HG02943 (cell line): ENCODE results near the gene ANKRD16.
"Not testable (repeated sequence)": the region's sequence is repeated elsewhere in the genome, so short reads cannot be mapped to it uniquely, and the experiment has no call there.

ENCODE experiments used
- ATAC-seq: cut with Tn5 transposase; IDR thresholded peaks from one replicate; pipeline ENCODE4 v1.9.1; 2021; ENCODE audit warnings: mild to moderate bottlenecking, low read depth, moderate library complexity; ENCODE audit not compliant: unreplicated experiment

Gene ANKRD16

GRCh38 chr10:5840314-5841307 lies 49.1 kb downstream of the ANKRD16 start:
- peak; percentile 90 for ATAC-seq

- ATAC-seq: not testable (repeated sequence)
Observed at GRCh38 chr10:5836181-5836580, 53.5 kb downstream of the ANKRD16 start.

GRCh38 chr10:5835446-5836095 lies 54.1 kb downstream of the ANKRD16 start:
- ATAC-seq: no peak

- ATAC-seq: no peak
Observed at GRCh38 chr10:5833814-5834213, 55.9 kb downstream of the ANKRD16 start.

GRCh38 chr10:5832946-5833345 lies 56.7 kb downstream of the ANKRD16 start:
- ATAC-seq: no peak

GRCh38 chr10:5831446-5831782 lies 58.3 kb downstream of the ANKRD16 start:
- no peak for ATAC-seq

GRCh38 chr10:5830629-5831445 lies 58.9 kb downstream of the ANKRD16 start:
- ATAC-seq: no peak

- ATAC-seq: no peak
Observed at GRCh38 chr10:5829267-5829666, 60.4 kb downstream of the ANKRD16 start.

GRCh38 chr10:5828725-5829124 lies 61.0 kb downstream of the ANKRD16 start:
- no peak for ATAC-seq

- no peak for ATAC-seq
Observed at GRCh38 chr10:5827841-5828240, 61.9 kb downstream of the ANKRD16 start.

GRCh38 chr10:5826511-5826910 lies 63.2 kb downstream of the ANKRD16 start:
- ATAC-seq: not testable (repeated sequence)

GRCh38 chr10:5818894-5819293 lies 70.8 kb downstream of the ANKRD16 start:
- no peak for ATAC-seq

- no peak for ATAC-seq
Observed at GRCh38 chr10:5818048-5818331, 71.7 kb downstream of the ANKRD16 start.

- no peak for ATAC-seq
Observed at GRCh38 chr10:5817322-5818047, 72.2 kb downstream of the ANKRD16 start.

GRCh38 chr10:5816170-5816569 lies 73.5 kb downstream of the ANKRD16 start:
- ATAC-seq: no peak

- ATAC-seq: no peak
Observed at GRCh38 chr10:5814110-5815107, 75.3 kb downstream of the ANKRD16 start.

GRCh38 chr10:5813341-5814109 lies 76.2 kb downstream of the ANKRD16 start, which contains the start of gene GDI2:
TSS of gene GDI2 (minus strand) at chr10:5813434. CDS start at chr10:5813258, 176 bp downstream.
- ATAC-seq: peak; percentile 68

GRCh38 chr10:5813091-5813340 lies 76.7 kb downstream of the ANKRD16 start:
- peak; percentile 17 for ATAC-seq
